H9 (cell line): ENCODE results near the gene SHC4. TPM values are rescaled to one million over a fixed set of nuclear protein-coding genes. Genes with fewer than 3 reads are reported as not detected.

ENCODE experiments used
- DNase-seq: peaks from one replicate; pipeline ENCODE4 v3.0.0-alpha.2; 2017
- H2AFZ ChIP-seq: one replicate; pipeline ENCODE4 v1.6.1; 2013; ENCODE audit warnings: mild to moderate bottlenecking, low read length, control low read depth, moderate library complexity
- H2AK5ac ChIP-seq: 2 replicates; pipeline ENCODE4 v1.6.1; 2013; ENCODE audit warnings: low read length, control low read depth, mixed read lengths; ENCODE audit not compliant: insufficient read length
- H2BK120ac ChIP-seq: one replicate; pipeline ENCODE4 v1.6.1; 2013; ENCODE audit warnings: low read depth, mild to moderate bottlenecking, low read length, control low read depth, inconsistent platforms; ENCODE audit not compliant: poor library complexity, severe bottlenecking
- H2BK12ac ChIP-seq: 2 replicates; pipeline ENCODE4 v1.6.1; 2013; ENCODE audit warnings: low read length, control low read depth, mixed read lengths, low read depth; ENCODE audit not compliant: insufficient read length
- H2BK15ac ChIP-seq: 2 replicates; pipeline ENCODE4 v1.6.1; 2013; ENCODE audit warnings: low read depth, low read length, control low read depth
- H2BK20ac ChIP-seq: one replicate; pipeline ENCODE4 v1.6.1; 2013; ENCODE audit warnings: low read depth, mild to moderate bottlenecking, low read length, control low read depth, inconsistent platforms; ENCODE audit not compliant: poor library complexity, severe bottlenecking
- H2BK5ac ChIP-seq: 2 replicates; pipeline ENCODE4 v1.6.1; 2013; ENCODE audit warnings: low read length, control low read depth, mixed read lengths; ENCODE audit not compliant: insufficient read length
- H3K14ac ChIP-seq: 2 replicates; pipeline ENCODE4 v1.6.1; 2013; ENCODE audit warnings: low read length, control low read depth; ENCODE audit not compliant: insufficient read depth
- H3K18ac ChIP-seq: 2 replicates; pipeline ENCODE4 v1.6.1; 2013; ENCODE audit warnings: low read depth, mild to moderate bottlenecking, mixed read lengths, low read length, control low read depth; ENCODE audit not compliant: insufficient read length
- H3K23ac ChIP-seq: 2 replicates; pipeline ENCODE4 v1.6.1; 2013; ENCODE audit warnings: low read length, control low read depth, mixed read lengths, low read depth; ENCODE audit not compliant: insufficient read length
- H3K23me2 ChIP-seq: 2 replicates; pipeline ENCODE4 v1.6.1; 2013; ENCODE audit warnings: low read depth, mild to moderate bottlenecking, mixed read lengths, low read length, control low read depth; ENCODE audit not compliant: insufficient read length, poor library complexity, severe bottlenecking
- H3K27ac ChIP-seq: 2 replicates; pipeline ENCODE4 v1.5.1; 2013; ENCODE audit warnings: low read length, control low read depth, mixed read lengths, low read depth; ENCODE audit not compliant: insufficient read length
- H3K27me3 ChIP-seq: 2 replicates; pipeline ENCODE4 v1.6.1; 2013; ENCODE audit warnings: low read length, control low read depth, inconsistent platforms; ENCODE audit not compliant: insufficient read depth
- H3K4ac ChIP-seq: 2 replicates; pipeline ENCODE4 v1.6.1; 2013; ENCODE audit warnings: low read depth, mild to moderate bottlenecking, control low read depth, inconsistent platforms, low read length, moderate library complexity
- H3K4me1 ChIP-seq: 2 replicates; pipeline ENCODE4 v1.6.1; 2013; ENCODE audit warnings: low read length, control low read depth, inconsistent platforms; ENCODE audit not compliant: insufficient read depth
- H3K4me2 ChIP-seq: 2 replicates; pipeline ENCODE4 v1.6.1; 2013; ENCODE audit warnings: low read length, control low read depth, mixed read lengths; ENCODE audit not compliant: insufficient read length, insufficient read depth
- H3K56ac ChIP-seq: 2 replicates; pipeline ENCODE4 v1.6.1; 2013; ENCODE audit warnings: low read depth, mild to moderate bottlenecking, mixed read lengths, low read length, control low read depth; ENCODE audit not compliant: insufficient read length
- H3K79me1 ChIP-seq: 2 replicates; pipeline ENCODE4 v1.6.1; 2013; ENCODE audit warnings: low read depth, mild to moderate bottlenecking, moderate library complexity, low read length, control low read depth, inconsistent platforms; ENCODE audit not compliant: insufficient read depth, poor library complexity, severe bottlenecking
- H3K79me2 ChIP-seq: 2 replicates; pipeline ENCODE4 v1.6.1; 2013; ENCODE audit warnings: low read length, control low read depth, inconsistent platforms; ENCODE audit not compliant: insufficient read depth
- H3K9ac ChIP-seq: 2 replicates; pipeline ENCODE4 v1.6.1; 2013; ENCODE audit warnings: low read length, control low read depth, mixed read lengths; ENCODE audit not compliant: insufficient read length; ENCODE audit errors: extremely low read depth
- H3K9me3 ChIP-seq: one replicate; pipeline ENCODE4 v1.6.1; 2013; ENCODE audit warnings: low read depth, low read length, inconsistent platforms; ENCODE audit not compliant: control insufficient read depth
- H3T11ph ChIP-seq: one replicate; pipeline ENCODE4 v1.6.1; 2013; ENCODE audit warnings: mild to moderate bottlenecking, low read length, control low read depth, inconsistent platforms
- H4K20me1 ChIP-seq: one replicate; pipeline ENCODE4 v1.6.1; 2013; ENCODE audit not compliant: control insufficient read depth, insufficient read length, insufficient read depth
- H4K5ac ChIP-seq: 2 replicates; pipeline ENCODE4 v1.6.1; 2013; ENCODE audit warnings: low read depth, mild to moderate bottlenecking, mixed read lengths, low read length, control low read depth; ENCODE audit not compliant: insufficient read length
- H4K8ac ChIP-seq: replicated peaks from 2 replicates; pipeline ENCODE4 v1.6.1; 2013; ENCODE audit warnings: low read length, control low read depth, mixed read lengths, low read depth; ENCODE audit not compliant: insufficient read length
- H4K91ac ChIP-seq: 2 replicates; pipeline ENCODE4 v1.6.1; 2013; ENCODE audit warnings: low read depth, mild to moderate bottlenecking, moderate library complexity, mixed read lengths, low read length, control low read depth; ENCODE audit not compliant: insufficient read length
- H3K27ac Mint-ChIP-seq, 3 experiments: 2 replicates in 2 of 3; 3 replicates in 1 of 3; pipeline ENCODE4 v1.8.0; 2020 to 2021; ENCODE audit warnings: mixed read lengths in 3 of 3, mild to moderate bottlenecking in 1 of 3, moderate library complexity in 1 of 3
- H3K27me3 Mint-ChIP-seq: 2 replicates; pipeline ENCODE4 v1.8.0; 2021; ENCODE audit warnings: low read depth, mild to moderate bottlenecking, moderate library complexity, mixed read lengths
- H3K36me3 Mint-ChIP-seq, 3 experiments: 2 replicates in 2 of 3; 3 replicates in 1 of 3; pipeline ENCODE4 v1.8.0; 2020 to 2021; ENCODE audit warnings: low read depth in 3 of 3, mixed read lengths in 3 of 3; ENCODE audit not compliant: insufficient read depth in 1 of 3
- H3K4me1 Mint-ChIP-seq, 2 experiments: 2 replicates each; pipeline ENCODE4 v1.8.0; 2020; ENCODE audit warnings: mixed read lengths in 2 of 2
- H3K4me3 Mint-ChIP-seq, 2 experiments: 2 replicates in 1 of 2; 3 replicates in 1 of 2; pipeline ENCODE4 v1.8.0; 2020 to 2021; ENCODE audit warnings: mild to moderate bottlenecking in 2 of 2, mixed read lengths in 2 of 2, moderate library complexity in 1 of 2
- H3K9me3 Mint-ChIP-seq, 2 experiments: 2 replicates in 1 of 2; 3 replicates in 1 of 2; pipeline ENCODE4 v1.8.0; 2020; ENCODE audit warnings: mild to moderate bottlenecking in 2 of 2, mixed read lengths in 2 of 2, moderate library complexity in 1 of 2
- WGBS: extraction: QIAGEN DNeasy Blood & Tissue Kit; methylation state at CpG from one replicate; pipeline ENCODE4 v1.1.7; 2013; ENCODE audit warnings: missing lambda C conversion rate, low lambda C conversion rate, mixed read lengths; ENCODE audit not compliant: insufficient read length; ENCODE audit errors: extremely low coverage; 5-methylcytosine and 5-hydroxymethylcytosine counted together
- total RNA-seq: library from RNA; stranded (reverse); gene quantifications from 2 replicates; pipeline ENCODE4 v1.2.1, GENCODE V29; 2021
- TF ChIP-seq, protein P1 (sequence below): fragments of 200-600 bp; sonication (generic); conservative IDR thresholded peaks from 3 replicates; pipeline ENCODE4 v1.8.0; 2021; ENCODE audit warnings: antibody characterized with exemption, mild to moderate bottlenecking

SHC4 gene
- total RNA-seq, 1 experiment from 2014 or later, result 0.26 TPM

DNA sequence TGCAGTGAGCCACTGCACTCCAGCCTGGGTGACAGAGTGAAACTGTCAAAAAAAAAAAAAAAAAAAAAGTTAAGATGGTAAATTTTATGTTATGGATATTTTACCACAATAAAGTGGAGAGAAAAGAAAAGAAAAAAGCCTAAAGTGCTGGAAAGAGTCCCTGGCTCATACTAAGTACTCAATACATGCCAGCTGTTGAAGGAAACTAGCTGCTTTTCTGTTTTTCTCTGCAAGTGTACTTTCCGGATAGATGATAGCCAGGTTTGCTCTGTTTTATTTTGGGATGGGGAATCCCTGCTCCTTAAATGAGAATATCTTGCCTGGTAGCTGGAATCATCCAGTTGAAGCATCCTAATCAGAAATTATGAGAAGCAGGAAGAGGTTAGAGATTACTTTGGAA is 74.9 kb downstream of the SHC4 start:
- Histone ChIP-seq H2AFZ (no peak overlapping the region), H2BK5ac (no peak overlapping the region), H3K4me2 (no peak overlapping the region)

More for the DNA sequence above, 74.9 kb downstream of the SHC4 start:
- H3T11ph ChIP-seq, result no peak overlapping the region
- H3K14ac ChIP-seq, result no peak overlapping the region
- DNase-seq, result no peak
- no peaks in the 10 kb centered on the region for H3K4me1 ChIP-seq
- no CpG with 5 or more reads among the region's 1 CpG for WGBS
- no peak overlapping the region for H4K5ac ChIP-seq
- no peaks in the 10 kb centered on the region for H3K36me3 Mint-ChIP-seq
- no peak overlapping the region for H2AK5ac ChIP-seq
- no peaks in the 10 kb centered on the region for H3K9me3 ChIP-seq
- H4K8ac ChIP-seq, result no peak overlapping the region
- H3K23ac ChIP-seq, result no peak overlapping the region
- TF ChIP-seq, protein P1, sequence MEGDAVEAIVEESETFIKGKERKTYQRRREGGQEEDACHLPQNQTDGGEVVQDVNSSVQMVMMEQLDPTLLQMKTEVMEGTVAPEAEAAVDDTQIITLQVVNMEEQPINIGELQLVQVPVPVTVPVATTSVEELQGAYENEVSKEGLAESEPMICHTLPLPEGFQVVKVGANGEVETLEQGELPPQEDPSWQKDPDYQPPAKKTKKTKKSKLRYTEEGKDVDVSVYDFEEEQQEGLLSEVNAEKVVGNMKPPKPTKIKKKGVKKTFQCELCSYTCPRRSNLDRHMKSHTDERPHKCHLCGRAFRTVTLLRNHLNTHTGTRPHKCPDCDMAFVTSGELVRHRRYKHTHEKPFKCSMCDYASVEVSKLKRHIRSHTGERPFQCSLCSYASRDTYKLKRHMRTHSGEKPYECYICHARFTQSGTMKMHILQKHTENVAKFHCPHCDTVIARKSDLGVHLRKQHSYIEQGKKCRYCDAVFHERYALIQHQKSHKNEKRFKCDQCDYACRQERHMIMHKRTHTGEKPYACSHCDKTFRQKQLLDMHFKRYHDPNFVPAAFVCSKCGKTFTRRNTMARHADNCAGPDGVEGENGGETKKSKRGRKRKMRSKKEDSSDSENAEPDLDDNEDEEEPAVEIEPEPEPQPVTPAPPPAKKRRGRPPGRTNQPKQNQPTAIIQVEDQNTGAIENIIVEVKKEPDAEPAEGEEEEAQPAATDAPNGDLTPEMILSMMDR, result no peak
- no peak overlapping the region for H3K56ac ChIP-seq
- H3K4ac ChIP-seq, result no peak overlapping the region
- no peak overlapping the region for H2BK20ac ChIP-seq
- H3K27ac ChIP-seq, result no peak overlapping the region
- no peaks in the 10 kb centered on the region for H3K79me1 ChIP-seq
- no peak overlapping the region for H3K4me3 Mint-ChIP-seq
- no peaks in the 10 kb centered on the region for H4K20me1 ChIP-seq
- H3K27me3 ChIP-seq, result no peaks in the 10 kb centered on the region
- H3K9ac ChIP-seq, result no peak overlapping the region
- H3K27me3 Mint-ChIP-seq, result no peaks in the 10 kb centered on the region
- H3K23me2 ChIP-seq, result no peaks in the 10 kb centered on the region
- H3K9me3 Mint-ChIP-seq, result no peaks in the 10 kb centered on the region
- H3K18ac ChIP-seq, result no peak overlapping the region
- no peak overlapping the region for H2BK120ac ChIP-seq
- H4K91ac ChIP-seq, result no peak overlapping the region
- H2BK15ac ChIP-seq, result no peak overlapping the region
- no peak overlapping the region for H3K27ac Mint-ChIP-seq
- peaks cover 2 to 6% of the 10 kb centered on the region in 2 experiments; a peak in 2 of 4 replicates for H3K4me1 Mint-ChIP-seq
- H2BK12ac ChIP-seq, result no peak overlapping the region
- H3K79me2 ChIP-seq, result no peaks in the 10 kb centered on the region
